AG09319 (cell line): ENCODE data around the gene SPCS2.
A peak's percentile ranks its signal among the peaks of the same experiment; 100 is the strongest.
"Not testable (repeated sequence)": the region's sequence is repeated elsewhere in the genome, so short reads cannot be mapped to it uniquely, and the experiment has no call there.

ENCODE experiments used
- DNase-seq: peaks from one replicate; pipeline ENCODE4 v3.0.0-alpha.2; 2010; ENCODE audit warnings: low read depth; ENCODE audit errors: extremely low read depth
- TF ChIP-seq, protein P1 (sequence below): IDR thresholded peaks from 2 replicates; pipeline ENCODE4 v1.5.1; 2011; ENCODE audit warnings: low read depth, mild to moderate bottlenecking, inconsistent platforms, low read length, moderate library complexity

SPCS2 gene

DNA sequence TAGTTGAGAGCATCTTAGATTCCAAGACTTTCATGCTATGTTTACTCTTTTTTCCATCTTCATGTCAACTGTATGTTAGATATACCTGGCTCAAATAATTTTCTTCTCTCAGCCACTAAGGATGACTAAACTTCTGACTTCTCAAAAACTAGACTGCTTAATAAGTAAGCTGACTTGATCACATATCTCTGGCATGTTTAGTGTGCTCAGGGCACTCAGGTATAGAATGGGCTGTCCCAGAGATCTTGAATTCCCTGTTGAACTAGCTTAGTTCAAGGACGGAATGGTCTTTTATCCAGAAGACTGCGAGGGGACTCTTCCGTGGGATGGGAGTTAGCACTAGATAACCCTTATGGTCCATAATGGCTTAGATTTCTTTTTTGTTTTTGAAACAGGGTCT is 52.6 kb downstream of the SPCS2 start:
- TF ChIP-seq, protein P1, sequence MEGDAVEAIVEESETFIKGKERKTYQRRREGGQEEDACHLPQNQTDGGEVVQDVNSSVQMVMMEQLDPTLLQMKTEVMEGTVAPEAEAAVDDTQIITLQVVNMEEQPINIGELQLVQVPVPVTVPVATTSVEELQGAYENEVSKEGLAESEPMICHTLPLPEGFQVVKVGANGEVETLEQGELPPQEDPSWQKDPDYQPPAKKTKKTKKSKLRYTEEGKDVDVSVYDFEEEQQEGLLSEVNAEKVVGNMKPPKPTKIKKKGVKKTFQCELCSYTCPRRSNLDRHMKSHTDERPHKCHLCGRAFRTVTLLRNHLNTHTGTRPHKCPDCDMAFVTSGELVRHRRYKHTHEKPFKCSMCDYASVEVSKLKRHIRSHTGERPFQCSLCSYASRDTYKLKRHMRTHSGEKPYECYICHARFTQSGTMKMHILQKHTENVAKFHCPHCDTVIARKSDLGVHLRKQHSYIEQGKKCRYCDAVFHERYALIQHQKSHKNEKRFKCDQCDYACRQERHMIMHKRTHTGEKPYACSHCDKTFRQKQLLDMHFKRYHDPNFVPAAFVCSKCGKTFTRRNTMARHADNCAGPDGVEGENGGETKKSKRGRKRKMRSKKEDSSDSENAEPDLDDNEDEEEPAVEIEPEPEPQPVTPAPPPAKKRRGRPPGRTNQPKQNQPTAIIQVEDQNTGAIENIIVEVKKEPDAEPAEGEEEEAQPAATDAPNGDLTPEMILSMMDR, result no peak
- DNase-seq, result no peak

GRCh38 chr11:75002516-75002915 is 53.5 kb downstream of the SPCS2 start:
- no peak for DNase-seq
- TF ChIP-seq, protein P1, result no peak

DNA sequence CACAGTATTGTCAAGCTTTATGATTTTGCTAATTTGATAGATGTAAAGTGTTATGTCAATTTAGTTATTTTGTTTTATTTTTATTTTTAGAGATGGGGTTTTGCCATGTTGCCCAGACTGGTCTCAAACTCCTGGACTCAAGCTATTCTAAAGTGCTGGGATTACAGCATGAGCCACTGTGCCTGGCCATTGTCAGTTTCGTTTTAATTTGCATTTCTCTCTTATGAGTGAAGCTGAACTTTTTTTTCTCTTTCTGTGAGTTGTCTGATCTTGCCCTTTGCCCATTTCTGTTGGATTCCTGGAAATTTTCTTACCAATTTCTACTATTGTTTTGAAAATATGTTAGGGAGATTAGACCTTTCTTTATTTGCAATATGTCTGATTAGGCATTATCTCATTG is 55.1 kb downstream of the SPCS2 start:
- TF ChIP-seq, protein P1, result no peak
- DNase-seq, result no peak

- no peak for DNase-seq
- TF ChIP-seq, protein P1, result no peak
Measured at GRCh38 chr11:75011357-75011756, 62.3 kb downstream of the SPCS2 start.

DNA sequence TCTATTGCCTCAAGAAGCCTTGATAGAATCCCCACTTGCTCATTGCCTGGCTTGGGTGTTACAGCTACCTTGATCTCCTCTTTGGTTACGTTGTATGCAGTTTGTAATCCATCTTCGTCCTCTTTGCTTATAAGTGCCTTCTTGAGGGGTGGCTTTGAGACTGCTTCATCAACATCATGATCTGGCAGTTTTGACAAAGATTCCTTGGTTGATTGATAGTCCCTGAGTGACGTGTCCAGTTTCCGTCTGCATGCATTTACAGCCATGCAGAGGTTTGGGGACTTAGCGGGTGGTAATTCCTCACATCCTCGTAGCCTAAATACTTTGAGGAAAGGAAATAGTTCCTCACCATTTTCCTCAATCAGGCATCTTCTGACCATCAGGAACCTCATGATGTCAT is 62.8 kb downstream of the SPCS2 start:
- TF ChIP-seq, protein P1, result no peak
- no peak for DNase-seq

DNA sequence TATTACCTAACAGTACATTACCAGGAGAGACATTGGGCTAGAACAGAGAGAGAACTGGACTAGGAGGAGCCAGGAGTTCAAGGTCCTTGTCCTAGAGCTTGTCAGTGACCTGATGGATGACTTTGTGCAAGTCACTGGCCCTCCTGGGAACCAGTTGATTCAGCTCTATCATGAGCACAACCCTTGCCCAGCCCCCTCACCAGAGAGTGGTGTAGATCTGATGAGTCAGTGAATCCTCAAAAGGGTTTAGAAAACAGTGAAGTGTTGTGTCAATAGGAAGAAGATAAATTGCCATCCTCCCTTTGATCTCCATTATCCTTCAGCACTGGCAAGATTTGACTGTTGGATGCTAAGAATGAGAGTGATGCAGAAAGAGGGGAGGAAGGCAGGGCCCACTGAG is 64.0 kb downstream of the SPCS2 start:
- TF ChIP-seq, protein P1, result no peak
- DNase-seq, result no peak

- peak; percentile 24 for DNase-seq
- TF ChIP-seq, protein P1, result peak; percentile 9; the same call in 1 of the 2 replicates
Measured at GRCh38 chr11:75014129-75014528, 65.1 kb downstream of the SPCS2 start.

GRCh38 chr11:75019200-75019599 is 70.1 kb downstream of the SPCS2 start:
- DNase-seq, result not testable (repeated sequence)

DNA sequence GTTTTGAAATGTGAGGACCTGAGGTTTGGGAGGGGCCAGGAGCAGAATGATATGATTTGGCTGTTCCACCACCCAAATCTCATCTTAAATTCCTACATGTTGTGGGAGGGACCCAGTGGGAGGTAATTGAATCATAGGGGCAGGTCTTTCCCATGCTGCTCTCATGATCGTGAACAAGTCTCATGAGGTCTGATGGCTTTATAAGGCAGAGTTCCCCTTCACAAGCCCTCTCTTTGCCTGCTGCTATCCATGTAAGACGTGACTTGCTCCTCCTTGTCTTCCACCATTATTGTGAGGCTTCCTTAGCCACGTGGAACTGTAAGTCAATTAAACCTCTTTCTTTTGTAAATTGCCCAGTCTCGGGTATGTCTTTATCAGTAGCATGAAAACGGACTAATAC is 71.3 kb downstream of the SPCS2 start:
- DNase-seq, result not testable (repeated sequence)
